WERI-Rb-1 (cell line): Measurements from ENCODE around the gene RNU2-1.

Experiments
- DNase-seq: peaks from one replicate; pipeline ENCODE4 v3.0.0-alpha.2; 2020
- H3K27ac ChIP-seq: fragments of 250-450 bp; sonication (Bioruptor Pico); 2 replicates; pipeline ENCODE4 v1.5.1; 2020; ENCODE audit warnings: mild to moderate bottlenecking, moderate library complexity
- H3K27me3 ChIP-seq: fragments of 250-450 bp; sonication (Bioruptor Pico); 2 replicates; pipeline ENCODE4 v1.5.1; 2021; ENCODE audit warnings: mild to moderate bottlenecking, low read depth, moderate library complexity; ENCODE audit not compliant: insufficient read depth, severe bottlenecking
- H3K36me3 ChIP-seq: fragments of 250-450 bp; sonication (Bioruptor Pico); 2 replicates; pipeline ENCODE4 v1.5.1; 2020; ENCODE audit warnings: mild to moderate bottlenecking, moderate library complexity
- H3K4me3 ChIP-seq: 2 replicates; pipeline ENCODE4 v1.5.1; 2011; ENCODE audit warnings: low read depth, mild to moderate bottlenecking, control low read depth, low read length
- H3K9me3 ChIP-seq: fragments of 250-450 bp; sonication (Bioruptor Pico); 2 replicates; pipeline ENCODE4 v1.5.1; 2021; ENCODE audit warnings: mild to moderate bottlenecking, moderate library complexity; ENCODE audit not compliant: severe bottlenecking
- CTCF ChIP-seq: IDR thresholded peaks from 2 replicates; pipeline ENCODE4 v1.5.1; 2011; ENCODE audit warnings: low read depth, mild to moderate bottlenecking, control low read depth, inconsistent platforms, low read length

The RNU2-1 gene

DNA sequence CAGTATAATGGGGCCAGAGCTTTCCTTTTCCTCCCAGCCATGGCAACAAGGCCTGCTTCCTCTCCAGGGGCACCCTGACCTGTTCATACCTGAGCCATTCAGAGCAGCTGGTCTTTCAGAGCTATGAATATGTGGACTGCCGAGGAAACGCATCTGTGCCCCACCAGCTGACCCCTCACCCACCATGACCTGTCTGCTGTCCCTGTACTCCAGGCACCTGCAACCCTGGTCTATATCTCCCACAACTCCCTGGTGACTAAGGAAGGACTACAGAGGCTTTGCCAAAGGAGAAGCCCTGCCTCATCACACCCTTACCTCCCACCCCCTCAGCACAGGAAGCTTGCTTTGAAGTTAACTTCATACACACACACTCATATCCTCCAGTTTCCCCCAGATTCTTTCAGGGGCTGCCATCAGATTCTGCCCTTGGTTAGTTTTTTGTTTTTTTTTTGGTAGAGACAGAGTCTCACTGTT is 16.1 kb downstream of the RNU2-1 start:
- Histone ChIP-seq H3K27ac (no peak overlapping the region), H3K9me3 (no peaks in the 10 kb centered on the region), H3K4me3 (no peak overlapping the region), H3K36me3 (no peaks in the 10 kb centered on the region), H3K27me3 (no peaks in the 10 kb centered on the region)
- DNase-seq = peak; percentile 5
- TF ChIP-seq CTCF = no peak

- DNase-seq = peak; percentile 11
- H3K36me3 ChIP-seq = no peaks in the 10 kb centered on the region
- no peak overlapping the region for H3K4me3 ChIP-seq
- no peak; the same call in 1 of the 2 replicates for TF ChIP-seq CTCF
- H3K27ac ChIP-seq = peak overlapping the region; percentile 5; the same call in 1 of the 2 replicates
- no peaks in the 10 kb centered on the region for H3K9me3 ChIP-seq
- H3K27me3 ChIP-seq = no peaks in the 10 kb centered on the region
Measured at GRCh38 chr17:43216762-43217613, 16.8 kb downstream of the RNU2-1 start.

DNA sequence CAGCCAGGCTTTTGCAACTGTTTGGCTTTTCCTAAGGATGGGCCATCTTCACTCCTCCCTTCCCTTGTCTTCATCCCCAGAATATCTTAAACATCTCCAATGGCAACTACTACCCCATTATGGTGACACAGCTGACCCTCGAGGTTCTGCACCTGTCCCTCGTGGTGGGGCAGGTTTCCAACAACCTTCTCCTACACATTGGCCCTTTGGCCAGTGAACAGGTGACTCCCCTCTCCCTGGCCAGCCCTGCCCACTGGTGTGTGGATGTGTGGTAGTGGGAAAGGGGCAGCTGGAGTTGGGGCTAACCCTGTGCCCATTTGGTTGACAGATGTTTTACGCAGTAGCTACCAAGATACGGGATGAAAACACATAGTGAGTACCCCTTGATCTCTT is 17.4 kb downstream of the RNU2-1 start:
- H3K9me3 ChIP-seq = no peaks in the 10 kb centered on the region
- peak overlapping the region; percentile 5; the same call in 1 of the 2 replicates for H3K27ac ChIP-seq
- peaks cover under 1% of the 10 kb centered on the region; the same call in 1 of the 2 replicates for H3K36me3 ChIP-seq
- DNase-seq = no peak
- H3K4me3 ChIP-seq = no peak overlapping the region
- H3K27me3 ChIP-seq = no peaks in the 10 kb centered on the region
- TF ChIP-seq CTCF = no peak

GRCh38 chr17:43215341-43215740 is 18.4 kb downstream of the RNU2-1 start:
- Histone ChIP-seq H3K36me3 (peaks cover 8% of the 10 kb centered on the region), H3K27me3 (no peaks in the 10 kb centered on the region), H3K9me3 (no peaks in the 10 kb centered on the region), H3K4me3 (no peak overlapping the region), H3K27ac (no peak overlapping the region)
- no peak for DNase-seq
- no peak for TF ChIP-seq CTCF

DNA sequence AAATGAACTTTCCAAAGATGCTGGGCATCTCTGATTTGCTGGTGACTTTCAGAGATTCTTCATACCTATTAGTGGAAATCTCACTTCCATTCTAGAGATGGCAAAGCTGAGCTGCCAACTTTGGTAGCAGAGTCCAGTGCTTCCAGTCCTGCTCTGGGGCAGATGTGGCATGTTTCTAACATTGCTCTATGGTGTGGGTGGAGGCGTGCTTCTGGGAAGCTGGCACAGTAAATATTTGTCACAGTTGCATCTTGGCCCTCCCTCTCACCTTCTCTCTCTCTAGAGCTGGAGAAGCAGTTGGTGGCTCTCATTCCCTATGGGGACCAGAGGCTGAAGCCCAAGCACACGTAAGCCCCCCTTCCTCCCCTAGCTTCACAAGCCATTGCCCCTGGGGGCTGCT is 20.2 kb downstream of the RNU2-1 start:
- TF ChIP-seq CTCF = no peak
- peaks cover 17% of the 10 kb centered on the region for H3K36me3 ChIP-seq
- no peaks in the 10 kb centered on the region for H3K9me3 ChIP-seq
- H3K27ac ChIP-seq = no peak overlapping the region
- DNase-seq = no peak
- no peak overlapping the region for H3K4me3 ChIP-seq
- H3K27me3 ChIP-seq = no peaks in the 10 kb centered on the region
